Fibroblast of the aortic adventitia (primary cell): ENCODE measurements around the gene SRSF3. TPM values are rescaled to one million over a fixed set of nuclear protein-coding genes. Genes with fewer than 3 reads are reported as not detected.

Source experiments
- DNase-seq: peaks from one replicate; pipeline ENCODE4 v3.0.0-alpha.2; 2010; ENCODE audit warnings: low read depth
- H3K4me3 ChIP-seq: 2 replicates; pipeline ENCODE4 v1.5.1; 2011; ENCODE audit warnings: low read depth, mild to moderate bottlenecking, control low read depth, low read length, moderate library complexity
- CTCF ChIP-seq: IDR thresholded peaks from 2 replicates; pipeline ENCODE4 v1.5.1; 2011; ENCODE audit warnings: mild to moderate bottlenecking, low read length, control low read depth, inconsistent platforms; ENCODE audit not compliant: insufficient read depth
- total RNA-seq: library from RNA; depleted of rRNA; stranded (reverse); fragments of >200 nt; gene quantifications from 2 replicates; pipeline ENCODE4 v1.2.3, GENCODE V29; 2012; ENCODE audit warnings: low replicate concordance

SRSF3 gene
- total RNA-seq, 1 donor, result 181 TPM

- DNase-seq, result peak; percentile 90
- no peak overlapping the region for H3K4me3 ChIP-seq
- peak; percentile 87 for TF ChIP-seq CTCF
Measured at GRCh38 chr6:36623547-36624459, 29.6 kb downstream of the SRSF3 start.

GRCh38 chr6:36624461-36625157 lies 30.4 kb downstream of the SRSF3 start:
- no peak for TF ChIP-seq CTCF
- no peak for DNase-seq
- H3K4me3 ChIP-seq, result peak overlapping the region; percentile 16

- H3K4me3 ChIP-seq, result peak overlapping the region; percentile 16
- no peak for TF ChIP-seq CTCF
- DNase-seq, result peak; percentile 86
Measured at GRCh38 chr6:36625158-36625919, 31.2 kb downstream of the SRSF3 start.

- DNase-seq, result peak; percentile 48
- no peak for TF ChIP-seq CTCF
- no peak overlapping the region for H3K4me3 ChIP-seq
Measured at GRCh38 chr6:36626636-36627035, 32.5 kb downstream of the SRSF3 start.

- TF ChIP-seq CTCF, result no peak
- DNase-seq, result no peak
- no peak overlapping the region for H3K4me3 ChIP-seq
Measured at GRCh38 chr6:36627141-36627540, 33.0 kb downstream of the SRSF3 start.

GRCh38 chr6:36627801-36628246 lies 33.7 kb downstream of the SRSF3 start:
- no peak overlapping the region for H3K4me3 ChIP-seq
- TF ChIP-seq CTCF, result no peak
- peak; percentile 97 for DNase-seq
